ENCODE results near the gene MSRB1.
"Not testable (repeated sequence)": the region's sequence is repeated elsewhere in the genome, so short reads cannot be mapped to it uniquely, and the experiment has no call there.

- TF ChIP-seq POLR2A, CTCF, POLR2AphosphoS5 (IDR thresholded peaks at IDR 0.05): not testable (repeated sequence)
Observed at GRCh38 chr16:1958143-1958491, 15.1 kb upstream of the MSRB1 start.
